T-helper 9 cell (primary cell): Measurements from ENCODE around the gene IL21R.

Source experiments
- DNase-seq: peaks from one replicate; pipeline ENCODE4 v3.0.0-alpha.2; 2020

IL21R gene

DNA sequence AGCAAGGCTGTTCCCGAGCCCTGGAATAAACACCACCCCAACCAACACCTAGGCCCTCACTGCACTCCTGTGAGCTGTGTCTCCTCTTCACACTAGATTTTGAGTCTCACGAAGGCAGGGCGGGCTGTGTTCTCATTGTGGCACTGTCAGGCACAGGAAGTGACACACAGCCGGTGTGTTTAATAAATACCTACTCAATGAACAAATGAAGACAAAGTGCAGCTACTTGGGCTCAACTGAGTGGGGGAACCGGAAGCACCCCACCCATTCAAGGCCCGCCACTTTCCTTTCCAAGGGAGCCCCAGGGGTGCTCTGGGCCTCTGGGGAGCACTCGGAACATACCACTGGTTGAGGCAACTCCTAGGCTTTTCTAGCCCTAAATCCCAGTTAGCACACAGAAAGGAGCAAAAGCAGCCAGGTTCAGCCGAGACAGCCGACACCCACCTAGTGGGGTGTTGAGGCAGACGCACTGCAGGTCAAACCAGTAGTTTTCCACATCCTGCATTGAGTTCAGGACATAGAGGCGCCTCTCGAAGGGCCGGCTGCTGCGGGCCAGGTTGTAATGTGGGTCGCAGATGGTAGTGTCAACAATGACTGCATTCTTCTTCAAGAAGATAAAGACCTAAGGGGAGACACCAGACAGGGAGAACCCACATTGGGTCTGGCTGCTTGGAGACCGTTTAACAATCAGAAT, 90.1 kb downstream of the IL21R start:
- DNase-seq = no peak

- DNase-seq = no peak
Observed at GRCh38 chr16:27492588-27492979, 90.6 kb downstream of the IL21R start.

DNA sequence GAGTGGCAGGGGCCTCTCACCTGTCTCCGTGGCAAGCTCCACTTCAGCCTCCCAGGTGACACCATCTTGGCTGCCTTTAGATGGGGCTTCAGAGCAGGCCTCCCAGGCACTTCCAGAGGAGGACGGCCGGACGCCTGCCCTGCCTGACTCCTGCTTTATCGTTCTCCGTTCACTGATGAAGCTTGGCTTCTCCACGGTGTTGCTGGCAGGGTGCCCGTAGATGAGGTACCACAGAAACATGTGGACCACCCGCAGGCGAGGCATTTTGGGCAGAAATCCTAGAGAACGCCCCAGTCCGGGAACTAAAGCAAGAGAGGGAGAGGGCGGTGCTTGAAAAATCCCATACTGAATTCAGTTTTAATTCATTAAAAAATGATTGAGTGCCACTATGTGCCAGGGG, 93.2 kb downstream of the IL21R start:
- no peak for DNase-seq

DNA sequence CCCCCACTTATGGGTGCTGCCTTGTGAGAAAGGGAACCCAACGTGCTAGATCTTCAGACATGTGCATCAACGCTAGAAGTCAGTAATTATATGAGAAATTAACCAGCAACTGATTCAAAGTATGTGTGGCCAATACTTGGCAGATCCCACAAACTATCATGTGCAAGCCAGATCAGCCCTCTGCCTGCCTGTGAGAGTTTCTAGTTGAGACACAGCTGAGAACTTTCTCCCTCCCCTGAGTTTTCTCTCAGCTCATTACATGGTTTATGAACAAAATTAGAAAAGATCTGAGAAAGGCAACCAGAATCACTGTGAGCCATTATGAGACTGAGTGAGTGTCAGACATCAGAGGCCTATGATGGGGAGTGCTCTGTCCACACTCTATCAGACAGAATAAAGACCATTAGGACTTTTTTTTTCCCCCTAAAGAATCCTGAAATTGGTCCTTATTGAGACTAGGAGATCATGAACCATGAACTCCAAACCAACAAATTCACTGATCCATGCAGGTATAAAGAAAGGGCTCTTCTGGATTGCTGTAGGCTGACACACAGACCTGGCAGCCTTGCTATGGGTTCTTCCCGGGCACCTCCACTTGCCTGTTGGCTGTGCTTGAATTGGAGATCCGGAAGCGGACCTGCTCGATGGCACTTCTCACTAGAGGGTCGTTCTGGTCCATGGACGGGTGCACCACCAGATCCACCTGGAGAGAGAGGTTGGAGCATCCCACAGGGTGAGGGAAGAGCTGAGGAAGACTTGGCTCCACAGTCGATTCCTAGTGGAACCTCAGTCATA, 96.3 kb downstream of the IL21R start:
- no peak for DNase-seq

- no peak for DNase-seq
Observed at GRCh38 chr16:27498916-27499658, 97.1 kb downstream of the IL21R start.

- DNase-seq = no peak
Observed at GRCh38 chr16:27499659-27500055, 97.7 kb downstream of the IL21R start.

- DNase-seq = no peak
Observed at GRCh38 chr16:27500801-27501200, 98.8 kb downstream of the IL21R start.
